HG03196 (cell line): ENCODE results near the gene RAB5B.

Experiments
- ATAC-seq: cut with Tn5 transposase; IDR thresholded peaks from one replicate; pipeline ENCODE4 v1.9.1; 2021; ENCODE audit not compliant: unreplicated experiment

The RAB5B gene, protein sequence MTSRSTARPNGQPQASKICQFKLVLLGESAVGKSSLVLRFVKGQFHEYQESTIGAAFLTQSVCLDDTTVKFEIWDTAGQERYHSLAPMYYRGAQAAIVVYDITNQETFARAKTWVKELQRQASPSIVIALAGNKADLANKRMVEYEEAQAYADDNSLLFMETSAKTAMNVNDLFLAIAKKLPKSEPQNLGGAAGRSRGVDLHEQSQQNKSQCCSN

DNA sequence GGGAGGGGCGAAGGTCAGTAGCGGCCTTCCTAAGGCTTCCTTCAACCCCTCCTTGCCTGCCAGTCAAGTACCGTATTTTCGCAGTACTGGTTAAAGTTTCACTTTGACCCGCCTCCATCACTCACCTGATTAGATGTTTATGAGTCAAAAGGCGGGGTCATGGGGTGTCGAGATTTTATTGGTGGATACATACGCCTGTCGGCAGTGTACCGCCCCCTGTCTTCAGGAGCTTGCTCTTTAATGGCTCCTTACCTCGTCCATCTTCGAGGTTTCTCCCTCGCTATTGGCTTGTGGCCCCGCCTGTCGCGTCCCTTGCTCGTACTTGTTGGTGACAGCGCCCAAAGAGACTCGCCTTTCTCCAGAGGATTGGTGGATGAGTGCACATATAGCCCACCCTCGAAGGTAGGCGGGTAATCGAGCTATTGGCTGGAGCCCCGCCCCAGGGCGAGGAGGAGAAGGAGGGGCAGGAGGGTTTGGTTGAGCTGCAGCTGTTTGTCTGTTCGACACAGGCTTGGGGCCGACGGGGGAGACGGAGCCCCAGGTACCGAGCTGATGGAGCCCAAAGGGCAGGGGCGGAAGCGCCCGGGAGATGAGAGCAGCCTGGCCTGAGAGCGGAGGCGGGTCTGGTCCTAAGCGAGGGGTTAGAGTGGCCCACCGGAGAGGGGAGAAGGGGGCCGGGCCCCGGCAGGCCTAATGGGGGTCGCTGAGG, at the start of gene RAB5B:
RAB5B (plus strand) TSS at position 480 of the 709 bp plus-strand sequence. CDS start 12,883 bp downstream, outside the sequence.
- ATAC-seq, result peak; percentile 93

DNA sequence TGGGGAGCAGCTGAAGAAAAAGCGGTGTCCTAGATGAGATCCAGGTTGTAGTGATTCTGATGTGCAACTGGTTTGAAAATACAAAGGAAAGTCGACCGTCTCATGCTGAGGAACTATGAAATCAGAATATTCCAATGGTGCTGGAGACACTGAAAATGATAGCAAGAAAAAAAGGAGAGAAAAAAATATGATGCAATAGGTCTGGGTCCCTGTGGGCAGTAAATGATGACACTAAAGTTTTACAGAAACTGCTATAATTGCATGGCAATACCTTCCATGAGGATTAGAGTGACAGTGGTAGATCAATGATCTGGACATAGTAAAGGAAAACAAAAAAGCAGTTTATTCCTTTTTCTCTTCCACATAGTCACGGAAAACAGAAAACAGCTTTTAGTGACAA, 48.5 kb upstream of the RAB5B start:
- ATAC-seq, result no peak

DNA sequence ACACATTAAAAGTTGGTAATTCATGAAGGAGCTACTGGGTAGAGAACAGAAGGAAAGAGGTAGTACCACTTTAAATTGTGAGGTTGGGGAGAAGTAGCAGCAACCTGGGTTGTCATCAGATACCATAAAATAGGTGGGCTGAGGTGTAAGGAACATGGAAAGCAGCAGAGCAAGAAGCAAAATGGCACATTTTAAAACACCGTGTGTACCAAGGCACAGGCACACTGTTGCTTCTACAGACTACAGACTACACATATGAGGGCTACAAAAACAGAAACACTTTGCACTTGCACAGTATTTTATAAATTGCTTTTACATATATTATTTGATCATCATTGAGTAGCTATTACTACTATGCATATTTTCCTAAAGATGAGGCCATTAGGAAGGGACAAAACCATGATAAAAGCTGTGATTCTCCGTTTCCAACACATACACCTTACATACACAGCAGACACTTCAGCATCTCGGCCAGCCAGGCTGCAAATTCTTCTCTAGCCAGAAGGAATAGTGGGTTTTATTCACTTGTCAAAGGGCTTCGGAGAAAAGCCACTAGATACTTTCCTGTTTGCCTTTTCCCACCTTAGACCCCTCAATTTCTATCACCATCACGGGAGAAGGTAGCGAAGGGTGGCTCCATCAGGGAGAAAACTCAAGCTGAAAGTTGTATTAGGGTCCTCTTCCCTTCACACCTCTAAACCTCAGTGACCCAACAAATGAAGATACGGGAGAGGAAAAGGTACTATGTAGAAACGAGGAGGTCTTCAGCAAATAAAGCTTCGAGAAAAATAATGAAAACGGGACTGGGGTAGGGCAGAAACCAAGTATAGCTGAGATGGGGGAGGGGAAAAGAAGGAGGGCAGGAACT, 47.8 kb upstream of the RAB5B start:
- ATAC-seq, result no peak

DNA sequence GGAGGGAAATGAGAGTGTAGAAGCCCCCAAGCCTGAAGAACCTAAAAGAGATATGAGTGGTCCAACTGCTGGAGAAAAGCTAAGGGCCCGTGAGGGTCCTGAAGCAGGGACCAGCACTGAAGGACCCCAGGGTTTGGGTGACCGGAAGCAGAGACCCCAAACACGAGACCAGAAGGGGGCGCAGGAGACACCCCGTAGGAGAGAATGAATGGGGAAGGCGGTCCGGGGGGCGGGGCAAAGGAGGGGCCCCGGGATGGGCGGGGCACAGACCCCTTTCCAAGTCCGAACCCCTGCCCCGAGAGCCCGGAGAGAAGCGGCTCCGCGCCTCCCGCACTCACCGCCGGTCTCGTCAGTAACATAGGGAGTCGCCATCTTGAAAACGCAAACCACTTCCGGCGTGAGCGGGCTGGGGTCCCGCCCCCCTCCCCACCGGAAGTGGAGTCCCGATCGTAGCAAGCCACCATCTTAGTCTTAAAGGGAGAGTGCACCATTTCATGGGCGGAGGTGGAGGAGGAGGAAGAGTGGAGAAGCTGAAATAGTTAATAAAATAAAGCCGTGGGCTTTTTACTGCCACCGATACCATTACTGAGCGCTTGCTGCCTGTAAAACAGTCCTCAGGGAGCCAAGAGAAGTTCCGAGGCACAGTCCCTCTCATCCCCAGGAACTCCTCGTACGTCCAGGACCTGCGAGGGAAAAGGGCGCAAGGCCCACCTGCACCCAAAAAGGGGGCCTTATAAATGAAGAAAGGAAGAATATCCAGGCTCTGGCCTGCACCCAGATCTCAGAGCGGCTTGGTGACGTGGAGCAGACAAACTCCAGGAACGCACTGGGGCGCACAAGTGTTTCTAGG, 46.9 kb upstream of the RAB5B start:
- peak; percentile 39 for ATAC-seq

DNA sequence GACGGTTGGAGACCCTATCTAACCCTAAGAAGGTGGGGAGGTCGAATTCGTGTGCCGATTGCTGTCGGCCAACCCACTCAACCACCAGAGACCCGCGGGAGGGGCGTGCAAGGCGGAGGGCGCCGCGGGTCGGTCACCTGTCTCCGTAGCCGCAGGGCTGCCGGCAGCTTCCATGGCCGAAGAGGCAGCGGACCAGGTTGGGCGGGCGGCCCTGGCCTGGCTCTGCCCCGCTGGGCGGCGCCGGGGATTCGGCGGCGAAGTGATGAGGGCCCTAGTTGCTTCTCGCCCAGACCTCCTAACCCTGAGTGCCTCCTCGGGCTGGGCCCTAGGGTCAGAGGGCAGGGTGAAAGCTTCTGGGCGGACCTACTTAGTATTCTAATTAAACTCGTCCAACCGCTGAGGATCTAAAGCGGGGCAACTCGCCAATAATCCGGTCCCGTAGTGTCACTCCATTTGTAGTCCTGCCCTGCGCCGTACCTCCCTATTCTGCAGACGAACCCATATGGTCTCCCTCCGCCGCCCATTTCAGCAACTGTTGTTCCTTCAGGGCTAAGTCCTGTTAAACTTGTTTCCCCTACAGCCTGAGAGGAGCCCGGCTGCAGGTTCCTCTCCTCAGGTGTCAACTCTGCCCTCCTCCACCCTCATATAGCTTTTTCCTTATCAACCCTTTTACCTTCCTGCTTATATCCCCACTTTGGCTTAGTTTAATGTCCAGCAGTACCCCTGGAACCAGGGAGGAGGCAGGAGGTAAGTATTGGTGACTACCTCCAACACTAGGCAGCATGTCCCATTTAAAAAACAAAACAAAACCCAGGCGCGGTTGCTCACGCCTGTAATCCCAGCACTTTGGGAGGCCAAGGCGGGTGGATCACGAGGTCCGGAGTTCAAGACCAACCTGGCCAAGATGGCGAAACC, 46.0 kb upstream of the RAB5B start, which contains the start of gene PYM1:
PYM1 (minus strand) TSS at position 307 of the 915 bp plus-strand sequence; CDS start at position 174, 133 bp downstream.
- peak; percentile 35 for ATAC-seq

DNA sequence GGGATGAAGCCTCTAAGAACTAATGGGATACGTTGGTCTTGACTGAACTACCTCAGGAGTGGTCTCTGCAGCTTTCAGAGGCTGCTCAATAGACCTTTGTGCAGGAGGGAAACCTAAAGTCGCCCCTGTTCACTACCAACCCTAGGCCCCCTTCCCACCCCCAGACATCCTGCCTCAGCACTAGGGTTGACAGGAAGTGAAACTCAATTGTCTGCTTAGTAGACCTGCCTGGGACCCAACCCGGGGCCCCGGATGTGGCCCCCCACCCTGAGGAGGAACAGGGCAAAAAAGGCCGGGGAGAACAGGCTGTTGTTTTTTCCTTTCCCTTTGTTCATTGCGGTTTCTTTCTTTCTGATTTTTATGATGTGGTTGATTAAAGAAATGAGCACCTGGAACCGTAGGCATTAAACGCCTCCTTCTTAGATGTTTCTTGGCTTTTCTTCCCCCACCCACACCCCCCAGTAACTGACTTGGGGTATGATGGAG, 44.5 kb upstream of the RAB5B start:
- peak; percentile 36 for ATAC-seq

DNA sequence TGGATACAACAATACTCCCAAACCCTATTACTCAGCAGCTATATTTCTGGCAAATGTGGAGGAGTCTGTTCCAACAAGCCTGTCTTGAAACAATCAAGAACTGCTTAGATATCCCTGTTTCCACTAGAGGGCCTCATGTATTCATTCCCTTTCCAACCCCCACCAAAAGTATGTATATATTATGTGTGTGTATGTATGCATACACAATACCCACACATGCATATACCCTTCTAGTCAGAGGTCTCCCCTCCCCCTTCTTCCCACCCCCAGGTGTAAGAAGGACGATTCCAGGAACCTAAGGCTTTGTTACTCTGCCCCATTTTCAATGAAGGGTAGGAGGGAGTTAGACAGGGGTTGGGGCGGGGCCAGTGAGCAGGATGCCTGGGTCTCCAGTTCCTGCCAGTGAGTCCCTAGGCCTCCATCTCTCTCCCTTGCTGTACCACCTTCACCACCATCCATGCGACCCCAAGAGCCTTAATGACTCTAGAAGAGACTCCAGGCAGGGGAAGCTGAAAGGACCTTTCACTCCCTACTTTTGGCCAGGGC, 43.0 kb upstream of the RAB5B start, which contains the start of gene DGKA:
DGKA (plus strand) TSS at position 392 of the 546 bp plus-strand sequence. CDS start 5,342 bp downstream, outside the sequence.
- ATAC-seq, result no peak

DNA sequence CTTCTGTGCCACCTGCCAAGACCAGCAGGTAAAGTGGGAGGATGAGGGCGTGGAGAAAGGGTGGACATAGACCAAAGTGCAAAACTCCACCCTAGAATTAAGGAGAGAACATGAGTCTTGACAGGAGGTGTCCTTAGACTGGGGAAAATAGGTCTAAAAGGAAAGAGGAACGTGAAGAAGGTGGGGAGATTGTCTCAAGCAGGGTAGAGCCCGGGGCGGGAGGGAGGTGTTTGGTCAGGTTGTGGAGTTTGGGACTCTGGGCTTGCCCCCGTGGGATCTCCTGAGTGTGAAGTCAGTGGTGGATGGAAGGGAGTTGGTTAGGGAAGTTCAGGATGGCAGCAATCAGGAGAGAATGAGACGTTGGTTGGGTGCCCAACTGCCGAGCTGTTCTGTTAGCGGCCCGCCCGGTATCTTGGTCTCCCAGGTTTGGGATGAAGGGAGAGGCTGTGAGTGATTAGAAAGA, 42.5 kb upstream of the RAB5B start:
- no peak for ATAC-seq

DNA sequence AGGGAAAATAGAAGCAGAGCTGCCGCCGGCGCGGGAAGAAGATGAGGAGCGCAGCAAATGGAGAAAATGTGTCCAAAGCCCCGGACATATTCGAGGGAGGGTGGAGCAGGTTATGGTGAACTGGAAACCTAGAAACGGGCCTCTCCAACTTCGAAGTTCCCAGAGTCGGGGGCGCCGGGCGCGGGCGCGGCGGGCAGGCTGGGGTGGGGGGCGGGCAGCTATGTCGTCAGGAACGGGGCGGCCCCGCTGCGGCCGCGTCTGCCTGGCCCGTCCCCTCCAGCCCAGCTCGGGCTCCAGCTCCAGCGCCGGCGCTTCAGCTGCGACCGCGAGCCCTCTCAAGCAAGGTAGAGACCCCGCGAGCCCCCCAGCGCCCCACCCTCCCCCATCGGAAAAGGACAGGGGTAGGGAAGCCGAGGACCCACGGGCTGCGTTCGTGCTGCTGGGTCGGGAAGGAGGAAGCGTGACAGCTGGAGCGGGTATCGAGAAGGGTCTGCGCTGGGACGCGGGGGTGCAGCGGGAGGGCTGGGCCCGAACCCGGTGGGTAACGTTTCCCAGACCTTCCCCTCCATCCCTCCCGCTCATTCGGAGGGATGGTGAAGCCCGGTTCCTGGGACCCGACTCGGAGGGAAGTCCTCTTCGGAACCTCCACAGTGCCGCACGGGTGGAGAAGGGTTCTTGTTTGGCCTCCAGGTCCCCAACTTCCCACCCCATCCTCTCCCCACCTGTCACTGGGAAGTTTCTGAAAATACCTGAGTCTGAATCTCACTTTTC, 41.9 kb upstream of the RAB5B start:
- ATAC-seq, result no peak

DNA sequence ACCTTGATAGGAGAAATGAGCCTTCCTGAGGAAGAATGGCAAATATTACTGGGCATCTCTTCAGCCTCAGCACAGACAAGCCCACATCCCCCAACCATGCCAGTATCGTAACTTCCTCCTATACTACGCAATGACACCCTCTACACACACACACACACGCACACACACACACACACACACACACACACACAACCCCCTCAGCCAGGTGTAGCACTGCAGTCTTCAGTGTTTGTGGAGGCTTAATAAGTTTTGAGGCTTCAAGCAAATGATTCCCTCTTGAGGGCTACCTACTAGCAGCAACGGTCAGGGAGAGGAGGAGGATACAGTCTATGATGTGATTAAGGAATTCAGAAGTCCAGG, 41.3 kb upstream of the RAB5B start:
- no peak for ATAC-seq

DNA sequence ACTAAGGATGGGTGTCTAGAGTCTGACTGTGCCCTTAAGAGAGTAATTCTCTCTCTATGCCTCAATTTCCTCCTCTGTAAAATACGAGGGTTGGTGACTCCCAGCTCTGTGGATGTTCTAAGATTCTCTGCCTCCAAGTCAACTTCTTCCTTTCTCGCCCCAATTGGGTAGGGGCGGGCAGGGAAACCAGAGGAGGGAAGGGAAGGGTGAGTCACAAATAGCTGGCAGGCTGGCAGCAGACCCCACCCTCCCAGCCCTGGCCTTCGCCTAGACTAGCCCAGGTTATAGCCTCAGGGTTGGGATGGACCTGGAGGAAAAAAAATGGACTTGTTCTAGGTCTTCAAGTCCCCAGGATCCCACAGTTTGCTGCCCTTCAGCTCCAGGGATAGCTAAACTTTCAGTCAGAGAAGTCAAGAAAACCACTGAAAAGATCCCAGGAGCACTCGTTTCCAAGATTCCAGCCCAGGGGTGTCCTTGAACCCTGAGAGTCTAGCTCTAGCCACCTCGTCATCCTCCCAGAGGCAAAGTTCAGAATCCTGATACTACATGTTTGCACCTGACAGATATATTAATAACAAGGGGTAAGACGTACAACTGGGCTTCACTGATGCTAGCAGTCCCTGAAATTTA, 40.6 kb upstream of the RAB5B start:
- ATAC-seq, result no peak

DNA sequence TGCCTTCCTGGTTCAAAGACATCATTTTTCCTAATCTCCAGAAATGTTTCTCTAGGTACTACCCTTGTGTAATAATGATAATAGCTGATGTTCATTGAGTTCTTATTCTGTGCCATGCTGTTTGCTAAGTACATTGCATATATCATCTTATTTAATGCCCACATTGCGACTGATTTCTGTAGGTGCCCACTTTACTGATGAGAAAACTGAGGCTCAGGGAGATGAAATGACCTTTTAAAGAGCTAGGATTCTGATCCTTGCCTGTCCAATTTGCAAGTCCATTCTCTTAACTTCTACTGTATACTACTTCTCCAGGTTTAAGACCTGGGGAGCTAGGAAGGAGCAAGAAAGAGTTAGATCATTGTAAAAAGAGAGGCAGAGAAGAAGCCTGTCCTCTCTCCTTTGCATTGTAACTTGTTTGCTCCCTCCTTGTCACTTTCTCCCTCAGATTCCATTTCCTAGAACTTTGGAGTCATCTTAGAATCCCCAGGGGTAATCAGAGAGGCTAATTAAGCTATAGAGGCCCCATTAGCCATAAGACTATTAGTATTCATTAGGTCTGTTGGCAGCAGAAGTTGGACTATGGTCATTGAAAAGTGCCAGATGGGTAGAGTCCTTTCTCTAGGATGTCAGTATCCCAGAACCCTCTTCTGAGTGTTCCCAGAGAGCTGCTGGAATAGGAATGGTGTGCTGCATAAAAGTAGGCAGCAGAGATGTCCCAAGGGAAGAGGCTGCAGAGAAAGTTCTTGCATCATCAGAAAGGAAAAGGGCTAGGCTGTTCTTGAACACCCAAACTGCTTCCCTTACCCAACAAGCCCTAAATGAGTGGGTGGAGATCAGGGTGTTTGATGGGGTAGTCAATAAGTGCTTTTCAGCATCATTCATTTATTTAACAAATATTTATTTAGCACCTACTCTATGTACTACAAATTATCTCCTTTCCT, 39.8 kb upstream of the RAB5B start:
- no peak for ATAC-seq

DNA sequence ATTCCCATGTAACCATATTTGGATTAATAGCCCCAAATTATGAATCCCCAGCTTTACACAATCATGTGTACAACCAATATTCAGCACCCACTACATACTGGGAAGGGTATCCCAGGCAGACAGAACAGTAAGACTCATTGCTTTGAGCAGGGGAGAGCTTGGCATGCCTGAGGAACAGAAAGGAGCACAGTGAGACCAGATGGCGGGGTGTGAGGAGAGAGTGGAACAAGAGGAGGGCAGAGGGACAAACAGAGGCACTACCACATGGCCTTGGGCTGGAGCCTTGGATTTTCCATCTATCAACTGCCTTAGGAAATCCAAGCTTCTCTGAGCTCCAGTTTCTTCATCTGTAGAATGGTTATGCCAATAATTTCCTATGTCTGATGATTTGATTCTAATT, 39.1 kb upstream of the RAB5B start:
- no peak for ATAC-seq

DNA sequence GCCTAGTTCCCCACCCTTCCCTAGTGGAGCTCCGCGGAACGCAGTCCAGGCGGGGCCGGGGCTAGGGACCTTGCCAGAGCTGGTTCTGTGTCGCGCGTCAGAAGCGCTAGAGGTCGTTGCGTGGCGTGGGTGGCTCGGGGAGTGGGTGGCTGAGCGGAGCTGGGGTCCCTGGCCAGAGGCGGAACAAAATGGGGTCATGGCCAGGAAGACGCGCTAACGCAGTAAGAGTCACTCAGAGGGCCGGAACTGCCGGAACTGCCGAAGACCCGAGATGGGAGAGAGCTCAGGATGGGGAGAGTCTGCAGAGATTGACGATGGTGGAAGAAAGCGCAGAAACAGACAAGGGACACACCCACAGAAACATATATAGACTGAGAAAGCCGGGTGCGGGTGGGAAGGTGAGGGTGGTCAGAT, 38.1 kb upstream of the RAB5B start:
- no peak for ATAC-seq

DNA sequence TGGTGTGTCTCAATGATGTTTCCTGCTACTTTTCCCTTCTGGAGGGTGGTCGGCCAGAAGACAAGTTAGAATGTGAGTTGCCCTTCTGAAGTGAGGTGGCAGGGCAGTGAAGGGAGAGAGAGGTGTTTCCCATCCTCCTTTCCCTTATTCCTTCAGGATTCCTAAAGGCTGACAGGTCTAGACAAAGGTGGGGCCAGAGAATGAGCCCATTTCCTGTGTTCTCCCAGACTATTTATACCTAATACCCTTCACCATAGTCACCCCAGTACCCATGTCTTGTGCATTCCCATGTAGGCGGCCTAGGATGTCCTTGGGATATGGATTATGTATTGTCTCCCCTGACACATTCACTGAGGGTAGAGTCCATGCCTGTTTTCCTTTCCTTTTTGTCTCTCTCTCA, 35.9 kb upstream of the RAB5B start:
- no peak for ATAC-seq

DNA sequence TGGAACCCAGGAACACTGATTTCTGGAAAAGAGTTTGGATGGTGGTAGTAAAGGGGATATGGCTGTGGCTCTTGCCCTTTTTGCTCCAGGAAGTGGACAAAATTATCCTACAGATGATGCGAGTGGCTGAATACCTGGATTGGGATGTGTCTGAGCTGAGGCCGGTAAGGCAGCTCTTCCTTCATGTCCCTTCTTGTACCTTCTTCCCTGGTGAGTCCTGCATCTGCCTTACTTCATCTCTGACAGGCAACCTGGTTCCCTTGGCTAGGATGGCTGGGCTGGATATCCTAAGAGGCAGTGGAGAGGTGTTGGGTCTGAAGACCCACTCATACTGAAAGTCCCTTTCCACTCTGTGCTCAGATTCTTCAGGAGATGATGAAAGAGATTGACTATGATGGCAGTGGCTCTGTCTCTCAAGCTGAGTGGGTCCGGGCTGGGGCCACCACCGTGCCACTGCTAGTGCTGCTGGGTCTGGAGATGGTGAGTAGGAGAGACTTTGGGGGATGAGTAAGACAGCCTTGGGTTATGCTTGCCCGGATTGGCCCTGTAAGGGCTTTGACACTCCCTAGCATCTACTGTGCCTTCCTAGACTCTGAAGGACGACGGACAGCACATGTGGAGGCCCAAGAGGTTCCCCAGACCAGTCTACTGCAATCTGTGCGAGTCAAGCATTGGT, 34.9 kb upstream of the RAB5B start:
- no peak for ATAC-seq
